HCT116 (cell line): Measurements from ENCODE around the gene CNTNAP2.

Experiments used
- ATF3 ChIP-seq: IDR thresholded peaks from 2 replicates; pipeline ENCODE4 v1.6.1; 2012
- CBX3 ChIP-seq: IDR thresholded peaks from 2 replicates; pipeline ENCODE4 v1.6.1; 2012; ENCODE audit warnings: low read depth
- CTCF ChIP-seq, 3 experiments: fragments of 200-600 bp in 1 of 3; sonication (generic) in 1 of 3; IDR thresholded peaks in 2 of 3; conservative IDR thresholded peaks in 1 of 3; 2 replicates each; pipeline ENCODE4 v1.5.1; 2012 to 2017; ENCODE audit warnings: low read depth in 2 of 3, low read length in 2 of 3, antibody characterized with exemption in 1 of 3, borderline replicate concordance in 1 of 3, control low read depth in 1 of 3, mild to moderate bottlenecking in 1 of 3, mixed read lengths in 1 of 3, mixed run types in 1 of 3, moderate library complexity in 1 of 3; ENCODE audit not compliant: insufficient read depth in 1 of 3
- EGR1 ChIP-seq: IDR thresholded peaks from 2 replicates; pipeline ENCODE4 v1.6.1; 2012; ENCODE audit warnings: low read depth
- ELF1 ChIP-seq: IDR thresholded peaks from 2 replicates; pipeline ENCODE4 v1.6.1; 2012; ENCODE audit warnings: low read depth, borderline replicate concordance
- EZH2 ChIP-seq: fragments of 200-600 bp; sonication (generic); IDR thresholded peaks from 2 replicates; pipeline ENCODE4 v1.6.1; 2017; ENCODE audit warnings: antibody characterized with exemption, mixed run types
- EZH2phosphoT487 ChIP-seq: fragments of 200-600 bp; IDR thresholded peaks from 2 replicates; pipeline ENCODE4 v1.6.1; 2018; ENCODE audit warnings: antibody characterized with exemption, borderline replicate concordance
- POLR2A ChIP-seq: IDR thresholded peaks from 2 replicates; pipeline ENCODE4 v1.7.0; 2011; ENCODE audit warnings: borderline replicate concordance; ENCODE audit not compliant: insufficient read depth, insufficient read length; ENCODE audit errors: extremely low read depth
- POLR2AphosphoS5 ChIP-seq: IDR thresholded peaks from 2 replicates; pipeline ENCODE4 v1.6.1; 2011; ENCODE audit warnings: mild to moderate bottlenecking, low read depth, low read length, moderate library complexity
- RAD21 ChIP-seq: IDR thresholded peaks from 2 replicates; pipeline ENCODE4 v1.6.1; 2012; ENCODE audit warnings: low read depth, mild to moderate bottlenecking
- REST ChIP-seq: IDR thresholded peaks from 2 replicates; pipeline ENCODE4 v1.6.1; 2012; ENCODE audit warnings: low read depth
- TCF7L2 ChIP-seq: IDR thresholded peaks from 2 replicates; pipeline ENCODE4 v1.7.0; 2011; ENCODE audit warnings: borderline replicate concordance, inconsistent platforms; ENCODE audit not compliant: insufficient read depth, insufficient read length; ENCODE audit errors: extremely low read depth
- ZBTB33 ChIP-seq: IDR thresholded peaks from 2 replicates; pipeline ENCODE4 v1.6.1; 2011; ENCODE audit warnings: mild to moderate bottlenecking, low read length, moderate library complexity; ENCODE audit not compliant: insufficient replicate concordance; ENCODE audit errors: extremely low read depth
- ZNF274 ChIP-seq: fragments of 200-500 bp; sonication (Bioruptor generic); IDR thresholded peaks from 2 replicates; pipeline ENCODE4 v1.6.1; 2014; ENCODE audit warnings: mild to moderate bottlenecking, low read depth, low read length, inconsistent platforms

GRCh38 chr7:148020679-148021078 is 1904.1 kb downstream of the CNTNAP2 start:
- TF ChIP-seq CTCF (IDR thresholded peaks at IDR 0.05 in 2 of 3, conservative IDR thresholded peaks at IDR 0.05 in 1 of 3; ENCODE audit: borderline replicate concordance in 1 of 3, insufficient read depth in 1 of 3, low read depth in 2 of 3, low read length in 2 of 3) (no peak), POLR2AphosphoS5 (no peak), EGR1 (no peak), POLR2A (no peak), TCF7L2 (no peak), ZBTB33 (no peak), EZH2 (no peak), ATF3 (no peak), ZNF274 (no peak), ELF1 (no peak), CBX3 (no peak), REST (no peak), RAD21 (no peak), EZH2phosphoT487 (no peak)
